ENCODE results near the gene STARD3NL.

The STARD3NL gene

DNA sequence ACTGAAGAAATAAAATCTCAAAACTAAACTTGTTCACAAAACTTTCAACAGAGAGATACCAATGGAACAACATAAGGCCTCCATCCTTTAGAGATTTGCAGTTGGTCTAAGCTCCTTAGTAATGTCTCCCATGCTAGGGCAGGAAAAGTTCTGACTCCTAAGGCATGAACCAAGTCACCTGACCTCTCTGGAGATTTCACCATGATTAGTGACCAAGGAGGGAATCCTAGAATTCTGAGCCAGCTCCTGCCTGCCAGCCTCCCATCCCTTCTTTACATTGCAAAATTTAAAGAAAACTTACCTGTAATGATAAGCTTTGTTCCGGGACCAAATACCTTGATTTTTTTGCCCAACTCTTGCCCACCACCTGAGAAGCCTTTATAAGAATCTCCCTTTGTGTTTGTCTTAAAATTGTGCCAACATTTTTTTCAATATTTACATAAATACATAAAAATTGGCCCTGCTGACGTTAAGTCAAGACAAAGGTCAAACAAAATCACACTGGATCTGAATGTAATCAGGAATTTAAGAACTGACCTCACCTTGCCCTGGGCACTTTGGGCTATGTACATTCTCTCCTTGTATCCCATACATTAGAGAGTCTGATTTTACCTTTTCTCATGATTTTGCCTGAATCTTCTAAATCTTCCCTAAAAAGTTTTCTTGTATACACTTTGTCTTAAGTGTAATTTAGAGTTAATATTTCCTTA is 95.4 kb downstream of the STARD3NL start, which contains the start of gene TARP:
TSS of gene TARP (minus strand) at position 351 of the 710 bp plus-strand sequence.
- DNase-seq (ENCODE audit: low read depth, low spot score), result no peak
- H3K9me3 ChIP-seq (ENCODE audit: insufficient read depth, low read length), result no peaks in the 10 kb centered on the region
- no peaks in the 10 kb centered on the region for H3K36me3 ChIP-seq (ENCODE audit: insufficient read depth, insufficient read length, low read length)
- no peaks in the 10 kb centered on the region for H3K4me1 ChIP-seq (ENCODE audit: insufficient read depth, insufficient read length)
- no peaks in the 10 kb centered on the region for H3K27me3 ChIP-seq (ENCODE audit: insufficient read depth, insufficient read length)
- H3K4me3 ChIP-seq (ENCODE audit: insufficient read length, low read depth), result no peak within 1 kb of the TSS
- no peak within 1 kb of the TSS for H3K9ac ChIP-seq (ENCODE audit: insufficient read length, low read depth)
- TF ChIP-seq SUZ12 (IDR thresholded peaks at IDR 0.05; ENCODE audit: extremely low read depth, insufficient read depth, insufficient read length) (no peak), ZNF274 (IDR thresholded peaks at IDR 0.05; ENCODE audit: low read depth, low read length) (no peak), YY1 (IDR thresholded peaks at IDR 0.05; ENCODE audit: insufficient read depth, insufficient read length) (no peak)

DNA sequence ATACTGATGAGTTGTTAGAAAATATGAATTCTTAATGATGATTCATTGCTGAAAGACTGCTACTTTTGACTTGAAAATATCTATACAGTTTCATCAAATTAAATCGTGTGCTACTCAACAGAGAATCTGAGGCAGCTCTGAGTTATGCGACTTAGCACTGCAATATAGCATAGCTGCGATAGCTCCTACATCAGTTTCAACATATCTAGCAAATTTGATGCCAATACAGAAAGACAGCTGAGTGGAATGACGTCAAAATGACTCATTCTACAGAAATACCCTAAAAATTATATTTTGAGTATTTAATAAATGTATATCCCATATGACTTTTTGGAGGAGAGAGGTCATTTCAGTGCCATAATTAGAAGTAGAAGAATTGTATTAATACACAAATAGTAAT is 96.4 kb downstream of the STARD3NL start:
- Histone ChIP-seq H3K4me1 (ENCODE audit: insufficient read depth, insufficient read length) (no peaks in the 10 kb centered on the region), H3K9ac (ENCODE audit: insufficient read length, low read depth) (no peak overlapping the region), H3K36me3 (ENCODE audit: insufficient read depth, insufficient read length, low read length) (no peaks in the 10 kb centered on the region), H3K4me3 (ENCODE audit: insufficient read length, low read depth) (no peak overlapping the region), H3K27me3 (ENCODE audit: insufficient read depth, insufficient read length) (no peaks in the 10 kb centered on the region), H3K9me3 (ENCODE audit: insufficient read depth, low read length) (no peaks in the 10 kb centered on the region)
- DNase-seq (ENCODE audit: low read depth, low spot score), result no peak
- TF ChIP-seq YY1 (IDR thresholded peaks at IDR 0.05; ENCODE audit: insufficient read depth, insufficient read length) (no peak), ZNF274 (IDR thresholded peaks at IDR 0.05; ENCODE audit: low read depth, low read length) (no peak), SUZ12 (IDR thresholded peaks at IDR 0.05; ENCODE audit: extremely low read depth, insufficient read depth, insufficient read length) (no peak)

DNA sequence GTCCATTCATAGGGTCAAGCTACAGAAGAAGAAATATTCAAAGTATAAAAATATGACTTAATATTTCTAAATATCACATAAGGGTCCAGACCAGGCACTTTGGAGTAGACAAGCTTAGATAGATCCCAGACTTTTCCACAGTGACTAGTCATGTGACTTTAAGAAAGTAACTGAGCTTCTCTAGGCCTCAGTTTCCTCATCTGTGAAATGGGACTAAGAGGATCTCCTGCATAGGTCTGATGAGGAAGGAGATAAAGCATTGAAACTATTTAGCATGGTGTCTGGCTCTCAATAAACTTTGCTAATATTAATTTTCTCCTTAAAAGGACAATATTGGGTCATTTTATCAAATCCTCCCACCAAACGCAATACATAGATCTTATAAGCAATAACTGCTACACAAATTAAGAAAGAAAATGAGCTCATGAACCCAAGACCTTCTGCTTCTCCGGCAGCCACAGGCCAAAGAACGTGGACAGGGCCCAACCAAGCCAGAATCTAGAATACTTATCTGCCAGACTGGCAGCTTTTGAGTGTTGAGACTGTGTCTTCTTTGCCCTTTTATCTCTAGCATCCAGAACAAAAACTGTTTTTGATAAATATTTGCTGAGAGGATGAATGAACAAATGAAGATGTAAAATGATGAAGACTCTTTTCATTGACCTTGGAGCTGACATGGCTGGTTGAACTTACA is 97.0 kb downstream of the STARD3NL start:
- TF ChIP-seq ZNF274 (IDR thresholded peaks at IDR 0.05; ENCODE audit: low read depth, low read length) (no peak), YY1 (IDR thresholded peaks at IDR 0.05; ENCODE audit: insufficient read depth, insufficient read length) (no peak)
- H3K4me3 ChIP-seq (ENCODE audit: insufficient read length, low read depth), result no peak overlapping the region
- DNase-seq (ENCODE audit: low read depth, low spot score), result no peak

DNA sequence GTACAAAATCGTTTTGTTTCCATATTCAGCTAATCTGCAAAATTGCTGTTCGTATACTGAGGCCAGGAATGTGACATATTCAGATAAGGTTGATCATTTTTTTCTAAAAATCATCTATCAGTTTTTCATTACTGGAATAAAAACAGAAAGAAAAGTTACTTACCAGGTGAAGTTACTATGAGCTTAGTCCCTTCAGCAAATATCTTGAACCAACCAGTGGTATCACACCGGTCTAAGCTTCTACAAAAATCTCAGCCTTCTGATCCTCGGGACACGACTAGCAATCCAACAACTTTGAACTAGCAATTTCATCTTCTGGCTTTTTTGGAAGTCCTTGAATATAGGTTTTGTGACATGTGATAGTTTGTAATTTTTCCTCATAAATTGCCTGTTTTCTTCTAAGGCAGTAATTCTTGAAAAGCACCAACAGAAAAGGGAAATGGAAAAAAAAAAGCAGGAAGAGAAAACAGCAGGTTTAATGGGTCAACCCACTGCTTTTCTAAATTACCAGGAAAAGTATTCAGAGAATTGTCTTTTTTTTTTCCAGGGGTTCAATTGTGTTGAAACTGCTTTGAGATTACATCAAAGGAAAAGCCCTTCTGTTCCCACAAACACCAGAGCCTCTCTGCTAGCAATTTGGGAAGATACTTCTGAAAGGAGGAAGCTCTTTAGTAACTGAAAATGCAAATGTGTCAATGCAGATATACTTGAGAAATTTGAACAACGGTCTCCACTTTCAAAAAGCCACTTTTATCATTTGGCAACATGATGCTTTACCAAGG is 98.2 kb downstream of the STARD3NL start:
- no peak overlapping the region for H3K4me3 ChIP-seq (ENCODE audit: insufficient read length, low read depth)
- DNase-seq (ENCODE audit: low read depth, low spot score), result no peak
- TF ChIP-seq YY1 (IDR thresholded peaks at IDR 0.05; ENCODE audit: insufficient read depth, insufficient read length) (no peak), ZNF274 (IDR thresholded peaks at IDR 0.05; ENCODE audit: low read depth, low read length) (no peak), SUZ12 (IDR thresholded peaks at IDR 0.05; ENCODE audit: extremely low read depth, insufficient read depth, insufficient read length) (no peak)

More for the DNA sequence above, 97.0 kb downstream of the STARD3NL start:
- Histone ChIP-seq H3K36me3 (ENCODE audit: insufficient read depth, insufficient read length, low read length) (no peaks in the 10 kb centered on the region), H3K9ac (ENCODE audit: insufficient read length, low read depth) (no peak overlapping the region), H3K9me3 (ENCODE audit: insufficient read depth, low read length) (no peaks in the 10 kb centered on the region), H3K4me1 (ENCODE audit: insufficient read depth, insufficient read length) (no peaks in the 10 kb centered on the region), H3K27me3 (ENCODE audit: insufficient read depth, insufficient read length) (no peaks in the 10 kb centered on the region)

DNA sequence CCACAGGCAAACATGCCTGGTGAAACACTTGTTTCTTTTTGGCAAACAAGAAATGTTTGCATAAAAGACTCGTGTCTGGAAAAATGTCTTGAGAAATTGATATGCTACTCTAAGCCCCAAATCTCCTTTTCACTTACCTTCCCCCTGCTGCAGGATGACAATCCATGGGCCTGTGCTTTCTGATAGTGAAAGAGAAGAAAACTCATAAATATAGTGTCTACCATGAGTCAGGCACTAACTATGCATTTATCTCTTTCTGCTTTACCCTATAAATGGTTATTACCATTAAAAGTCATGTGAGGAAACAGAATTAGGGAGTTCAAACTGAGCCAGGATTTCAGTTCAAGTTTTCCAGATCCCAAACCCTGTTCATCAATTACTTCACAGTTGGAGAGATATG is 102.0 kb downstream of the STARD3NL start:
- Histone ChIP-seq H3K9me3 (ENCODE audit: insufficient read depth, low read length) (no peaks in the 10 kb centered on the region), H3K36me3 (ENCODE audit: insufficient read depth, insufficient read length, low read length) (no peaks in the 10 kb centered on the region), H3K9ac (ENCODE audit: insufficient read length, low read depth) (no peak overlapping the region), H3K27me3 (ENCODE audit: insufficient read depth, insufficient read length) (no peaks in the 10 kb centered on the region), H3K4me3 (ENCODE audit: insufficient read length, low read depth) (no peak overlapping the region), H3K4me1 (ENCODE audit: insufficient read depth, insufficient read length) (no peaks in the 10 kb centered on the region)
- TF ChIP-seq YY1 (IDR thresholded peaks at IDR 0.05; ENCODE audit: insufficient read depth, insufficient read length) (no peak), ZNF274 (IDR thresholded peaks at IDR 0.05; ENCODE audit: low read depth, low read length) (no peak), SUZ12 (IDR thresholded peaks at IDR 0.05; ENCODE audit: extremely low read depth, insufficient read depth, insufficient read length) (no peak)
- DNase-seq (ENCODE audit: low read depth, low spot score), result no peak

More for the DNA sequence above, 98.2 kb downstream of the STARD3NL start:
- Histone ChIP-seq H3K36me3 (ENCODE audit: insufficient read depth, insufficient read length, low read length) (no peaks in the 10 kb centered on the region), H3K9ac (ENCODE audit: insufficient read length, low read depth) (no peak overlapping the region), H3K9me3 (ENCODE audit: insufficient read depth, low read length) (no peaks in the 10 kb centered on the region), H3K27me3 (ENCODE audit: insufficient read depth, insufficient read length) (no peaks in the 10 kb centered on the region), H3K4me1 (ENCODE audit: insufficient read depth, insufficient read length) (no peaks in the 10 kb centered on the region)
